CD4-positive, alpha-beta T cell treated with Interleukin-17A for 1 hour (primary cell): ENCODE measurements around the gene CCDC60.

ENCODE experiments used
- DNase-seq: peaks from one replicate; pipeline ENCODE4 v3.0.0-alpha.2; 2020

Gene CCDC60

GRCh38 chr12:119334430-119335170 lies at the start of gene CCDC60:
Gene CCDC60 (plus strand): TSS chr12:119334729. CDS start chr12:119335177, 448 bp downstream.
- no peak for DNase-seq

GRCh38 chr12:119288576-119288975 lies 46.0 kb upstream of the CCDC60 start:
- DNase-seq = no peak

GRCh38 chr12:119292893-119293630 lies 41.5 kb upstream of the CCDC60 start:
- DNase-seq = no peak

- no peak for DNase-seq
Measured at GRCh38 chr12:119294211-119294610, 40.3 kb upstream of the CCDC60 start.

GRCh38 chr12:119296535-119296934 lies 38.0 kb upstream of the CCDC60 start:
- no peak for DNase-seq

- DNase-seq = no peak
Measured at GRCh38 chr12:119299130-119299529, 35.4 kb upstream of the CCDC60 start.

- DNase-seq = no peak
Measured at GRCh38 chr12:119301379-119301778, 33.1 kb upstream of the CCDC60 start.

GRCh38 chr12:119302451-119303080 lies 32.0 kb upstream of the CCDC60 start:
- DNase-seq = no peak

- DNase-seq = no peak
Measured at GRCh38 chr12:119306593-119306992, 27.9 kb upstream of the CCDC60 start.

GRCh38 chr12:119307747-119308146 lies 26.8 kb upstream of the CCDC60 start:
- DNase-seq = no peak

GRCh38 chr12:119308708-119309456 lies 25.6 kb upstream of the CCDC60 start:
- DNase-seq = no peak

- DNase-seq = no peak
Measured at GRCh38 chr12:119311878-119312277, 22.7 kb upstream of the CCDC60 start.

- no peak for DNase-seq
Measured at GRCh38 chr12:119312904-119313303, 21.6 kb upstream of the CCDC60 start.

GRCh38 chr12:119314290-119314689 lies 20.2 kb upstream of the CCDC60 start:
- DNase-seq = no peak

GRCh38 chr12:119319638-119320037 lies 14.9 kb upstream of the CCDC60 start:
- no peak for DNase-seq

GRCh38 chr12:119320678-119321077 lies 13.9 kb upstream of the CCDC60 start:
- no peak for DNase-seq

- DNase-seq = no peak
Measured at GRCh38 chr12:119322301-119322723, 12.2 kb upstream of the CCDC60 start.

GRCh38 chr12:119325813-119326212 lies 8.7 kb upstream of the CCDC60 start:
- DNase-seq = no peak

- DNase-seq = no peak
Measured at GRCh38 chr12:119326341-119326740, 8.2 kb upstream of the CCDC60 start.

GRCh38 chr12:119327471-119327870 lies 7.1 kb upstream of the CCDC60 start:
- DNase-seq = no peak

- DNase-seq = no peak
Measured at GRCh38 chr12:119328111-119328510, 6.4 kb upstream of the CCDC60 start.

GRCh38 chr12:119338593-119339363 lies 4.2 kb downstream of the CCDC60 start:
- no peak for DNase-seq
